HUES6 (cell line): ENCODE data around the gene SLC13A2.

Experiments used
- H3K27ac ChIP-seq: 2 replicates; pipeline ENCODE4 v1.7.0; 2013; ENCODE audit warnings: low read depth, mild to moderate bottlenecking, low read length, inconsistent platforms
- H3K27me3 ChIP-seq: 2 replicates; pipeline ENCODE4 v1.6.1; 2013; ENCODE audit warnings: low read length; ENCODE audit not compliant: control insufficient read depth, insufficient read depth
- H3K36me3 ChIP-seq: 2 replicates; pipeline ENCODE4 v1.6.1; 2013; ENCODE audit warnings: low read length; ENCODE audit not compliant: control insufficient read depth, insufficient read depth
- H3K4me1 ChIP-seq: 2 replicates; pipeline ENCODE4 v1.6.1; 2013; ENCODE audit warnings: low read length; ENCODE audit not compliant: control insufficient read depth, insufficient read depth
- H3K4me3 ChIP-seq: 2 replicates; pipeline ENCODE4 v1.5.1; 2013; ENCODE audit warnings: low read depth, low read length
- H3K9ac ChIP-seq: one replicate; pipeline ENCODE4 v1.6.1; 2013; ENCODE audit warnings: mild to moderate bottlenecking, low read length
- H3K9me3 ChIP-seq: 2 replicates; pipeline ENCODE4 v1.6.1; 2013; ENCODE audit warnings: low read depth, low read length; ENCODE audit not compliant: control insufficient read depth, insufficient read depth

SLC13A2 gene

DNA sequence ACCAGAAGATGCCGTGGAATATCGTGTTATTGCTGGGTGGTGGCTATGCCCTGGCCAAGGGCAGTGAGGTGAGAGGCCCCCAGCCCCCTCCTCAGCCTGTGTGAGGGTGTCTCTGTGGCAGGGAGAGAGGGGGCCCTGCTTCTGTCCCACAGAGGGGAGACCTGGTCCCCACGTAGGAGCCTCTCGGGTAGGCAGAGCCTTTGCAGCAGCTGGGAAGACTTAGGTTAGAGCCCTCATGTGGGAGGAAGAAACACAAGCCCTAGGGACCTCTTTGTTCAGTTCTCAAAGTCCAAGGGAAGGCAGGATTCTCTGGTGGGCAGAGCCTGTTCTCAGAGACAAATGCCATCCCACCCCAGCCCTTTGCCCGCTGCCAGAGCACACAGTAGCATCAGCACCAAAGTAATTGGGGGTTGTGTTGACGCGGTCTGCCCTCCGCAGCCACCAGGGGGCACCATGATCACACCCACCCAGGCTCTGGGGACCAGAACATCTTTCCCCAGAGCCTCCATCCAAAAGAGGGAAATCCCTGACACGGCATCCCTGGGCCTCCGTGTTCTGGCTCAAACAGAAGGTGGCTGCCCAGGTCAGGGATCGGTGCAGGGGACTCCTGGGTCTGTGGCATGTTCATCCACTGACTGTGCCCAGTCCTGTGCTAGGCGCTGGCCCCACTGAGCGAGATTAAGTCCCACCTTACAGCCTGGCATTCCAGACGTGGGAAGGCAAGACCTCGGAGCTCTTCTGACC is 21.2 kb downstream of the SLC13A2 start:
- H3K36me3 ChIP-seq, result no peaks in the 10 kb centered on the region
- no peaks in the 10 kb centered on the region; the same call in 1 of the 2 replicates for H3K27me3 ChIP-seq
- no peaks in the 10 kb centered on the region; the same call in 1 of the 2 replicates for H3K9me3 ChIP-seq
- H3K27ac ChIP-seq, result no peak overlapping the region
- H3K4me1 ChIP-seq, result peaks cover 4% of the 10 kb centered on the region; the same call in 1 of the 2 replicates
- H3K9ac ChIP-seq, result no peak overlapping the region
- H3K4me3 ChIP-seq, result no peak overlapping the region

DNA sequence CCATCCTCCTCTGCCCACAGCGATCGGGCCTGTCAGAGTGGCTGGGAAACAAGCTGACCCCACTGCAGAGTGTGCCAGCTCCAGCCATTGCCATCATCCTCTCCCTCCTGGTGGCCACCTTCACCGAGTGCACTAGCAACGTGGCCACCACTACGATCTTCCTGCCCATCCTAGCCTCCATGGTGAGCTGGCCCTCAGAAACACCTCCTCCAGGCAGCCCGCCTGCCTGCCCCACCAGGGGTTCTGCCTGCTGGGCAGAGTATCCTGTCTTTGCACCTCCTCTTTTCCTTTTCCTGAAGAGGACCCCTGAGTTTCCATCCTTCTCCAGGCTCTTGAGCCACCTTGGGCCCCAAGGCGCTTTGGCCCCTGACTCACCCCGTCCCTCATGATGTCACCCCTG is 22.2 kb downstream of the SLC13A2 start:
- H3K27ac ChIP-seq, result no peak overlapping the region
- H3K4me1 ChIP-seq, result peaks cover 8% of the 10 kb centered on the region
- H3K36me3 ChIP-seq, result no peaks in the 10 kb centered on the region
- H3K4me3 ChIP-seq, result no peak overlapping the region
- no peaks in the 10 kb centered on the region; the same call in 1 of the 2 replicates for H3K27me3 ChIP-seq
- H3K9ac ChIP-seq, result no peak overlapping the region
- H3K9me3 ChIP-seq, result no peaks in the 10 kb centered on the region; the same call in 1 of the 2 replicates

DNA sequence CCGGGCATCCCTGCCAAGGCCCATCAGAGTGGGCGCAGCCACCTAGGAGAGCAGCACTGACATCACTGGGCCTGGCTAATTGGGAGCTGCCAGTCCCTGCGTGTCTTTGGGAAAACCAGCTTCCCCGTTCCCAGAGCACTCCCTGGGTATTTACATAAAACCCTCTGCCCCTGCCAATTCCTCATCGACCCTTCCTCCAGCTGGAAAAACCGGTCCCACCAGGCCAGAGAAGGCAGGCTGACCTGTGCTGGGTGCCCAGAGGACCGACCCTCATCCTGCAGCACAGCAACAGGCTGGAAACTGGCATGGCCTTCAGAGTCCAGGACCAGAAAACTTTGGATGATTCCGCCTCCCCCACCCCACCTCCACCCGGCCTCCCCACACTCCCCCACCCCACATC is 24.5 kb downstream of the SLC13A2 start:
- Histone ChIP-seq H3K9me3 (no peaks in the 10 kb centered on the region), H3K36me3 (no peaks in the 10 kb centered on the region), H3K27ac (no peak overlapping the region), H3K4me3 (no peak overlapping the region), H3K27me3 (no peaks in the 10 kb centered on the region; the same call in 1 of the 2 replicates), H3K9ac (no peak overlapping the region), H3K4me1 (peaks cover 21% of the 10 kb centered on the region)

DNA sequence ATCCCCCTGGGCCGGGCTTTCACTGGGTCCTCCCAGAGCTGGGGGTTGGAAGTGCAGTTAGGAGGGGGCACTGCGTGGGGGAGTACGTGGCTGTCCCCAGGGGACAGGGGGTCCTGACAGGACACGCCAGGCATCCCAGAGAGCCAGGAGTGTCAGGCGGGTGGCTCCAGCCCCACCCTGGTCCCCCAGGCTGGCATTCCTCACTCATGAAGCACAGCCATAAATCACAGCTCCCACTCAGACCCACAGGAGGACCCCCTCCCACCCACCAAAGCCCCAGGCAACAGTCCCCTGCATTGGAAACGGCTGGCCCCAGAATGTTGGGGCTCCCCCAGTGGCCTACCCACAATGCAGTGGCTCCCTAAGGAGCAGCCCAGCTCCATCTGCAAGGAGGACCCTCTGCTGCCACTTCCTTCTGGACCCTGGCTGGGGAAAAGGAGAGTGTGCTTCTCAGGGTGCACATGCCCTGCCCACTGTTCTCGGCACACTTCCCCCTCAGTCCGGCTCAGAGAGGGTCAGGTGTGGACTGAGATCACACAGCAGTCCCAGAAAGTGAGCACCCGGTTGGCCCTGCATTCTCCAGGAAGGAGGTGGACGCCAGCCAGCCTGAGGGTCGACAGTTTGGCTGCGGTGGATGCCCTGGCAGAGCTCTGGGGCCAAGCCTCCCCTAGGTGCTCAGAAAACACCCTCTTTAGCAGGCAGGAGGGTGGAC is 25.4 kb downstream of the SLC13A2 start:
- no peaks in the 10 kb centered on the region for H3K27me3 ChIP-seq
- H3K9me3 ChIP-seq, result no peaks in the 10 kb centered on the region
- no peak overlapping the region for H3K27ac ChIP-seq
- no peak overlapping the region for H3K9ac ChIP-seq
- H3K4me1 ChIP-seq, result peaks cover 21% of the 10 kb centered on the region
- H3K36me3 ChIP-seq, result no peaks in the 10 kb centered on the region
- no peak overlapping the region for H3K4me3 ChIP-seq

DNA sequence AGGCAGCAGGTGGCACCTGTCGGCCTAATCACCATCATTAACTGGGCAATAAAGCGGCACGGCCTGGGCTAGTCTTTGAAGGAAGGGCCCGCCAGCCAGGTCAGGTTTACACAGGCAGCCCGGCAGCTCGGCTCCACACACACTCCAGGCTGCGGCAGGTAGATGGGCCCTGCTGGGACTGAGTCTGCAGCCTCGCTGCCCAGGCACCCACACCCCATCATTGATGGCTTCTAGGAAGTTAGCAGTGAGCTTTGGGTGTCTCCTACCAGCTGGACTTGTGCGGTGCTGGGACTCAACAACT is 25.9 kb downstream of the SLC13A2 start:
- Histone ChIP-seq H3K4me1 (peaks cover 21% of the 10 kb centered on the region), H3K9ac (no peak overlapping the region), H3K36me3 (no peaks in the 10 kb centered on the region), H3K27me3 (no peaks in the 10 kb centered on the region), H3K27ac (no peak overlapping the region), H3K4me3 (no peak overlapping the region), H3K9me3 (no peaks in the 10 kb centered on the region)

DNA sequence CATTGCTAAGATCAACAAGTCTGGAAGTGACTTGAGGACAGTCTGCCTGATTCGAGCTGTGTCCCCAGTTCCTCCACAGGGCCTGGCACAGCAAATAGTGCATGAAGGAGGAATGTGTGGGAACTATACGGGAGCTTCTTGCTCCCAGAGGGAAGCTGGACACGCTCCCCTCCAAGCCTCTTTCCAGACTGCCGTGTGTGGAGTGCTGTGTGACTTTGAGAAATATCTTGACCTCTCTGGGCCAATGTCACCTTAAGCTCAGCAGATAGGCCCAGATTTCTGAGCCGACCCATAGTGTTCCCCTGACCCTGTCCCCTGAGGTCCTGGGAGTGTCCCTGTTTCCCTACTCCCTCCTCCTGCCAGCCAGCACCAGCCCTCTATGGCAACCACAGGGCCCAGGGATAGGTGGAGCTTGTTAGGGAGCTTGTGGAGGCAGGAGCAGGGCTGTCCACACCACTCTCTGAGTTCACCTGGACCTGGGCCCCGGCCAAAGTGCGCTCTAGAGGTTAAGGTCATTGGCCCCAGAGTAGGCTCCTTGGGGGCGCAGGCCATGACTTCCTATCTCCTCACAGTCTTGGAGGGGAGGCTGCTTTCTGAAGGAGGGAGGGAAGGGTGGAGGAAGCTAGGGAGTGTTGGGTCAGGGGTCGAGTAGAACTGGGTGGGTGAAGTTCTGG is 26.4 kb downstream of the SLC13A2 start:
- no peaks in the 10 kb centered on the region for H3K36me3 ChIP-seq
- no peaks in the 10 kb centered on the region for H3K9me3 ChIP-seq
- peaks cover 21% of the 10 kb centered on the region for H3K4me1 ChIP-seq
- no peak overlapping the region for H3K9ac ChIP-seq
- no peaks in the 10 kb centered on the region for H3K27me3 ChIP-seq
- H3K27ac ChIP-seq, result no peak overlapping the region
- H3K4me3 ChIP-seq, result no peak overlapping the region

DNA sequence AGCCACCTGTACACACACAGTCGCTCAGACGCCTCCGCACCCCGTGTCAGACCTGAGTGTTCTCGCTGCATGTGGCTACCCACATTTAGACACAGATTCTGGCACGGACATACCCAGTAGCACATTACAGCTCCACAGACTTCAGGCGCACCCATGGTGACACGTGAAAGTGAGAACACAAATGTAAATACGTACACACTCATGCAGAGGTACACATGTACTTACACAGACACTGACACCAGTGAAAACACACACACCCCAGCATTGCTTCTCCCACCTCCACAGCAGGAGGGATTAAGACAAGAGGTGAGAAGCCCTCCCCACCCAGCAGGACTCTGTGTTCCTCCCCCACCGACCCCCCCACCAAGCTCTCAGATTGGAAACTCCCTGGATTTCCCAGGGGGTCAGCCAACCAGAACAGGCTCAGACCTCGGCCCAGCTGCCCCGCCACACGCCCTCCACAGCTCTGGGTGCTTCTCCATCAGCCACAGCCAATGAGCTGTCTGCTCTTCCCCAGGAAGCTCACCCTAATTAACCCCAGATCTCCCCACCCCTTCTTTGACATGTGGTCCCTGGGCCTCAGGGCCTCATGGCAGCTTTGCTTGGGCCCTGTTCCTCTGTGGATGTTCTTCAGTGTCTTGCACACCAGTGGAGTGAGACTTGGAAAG is 27.4 kb downstream of the SLC13A2 start:
- Histone ChIP-seq H3K4me1 (peaks cover 21% of the 10 kb centered on the region), H3K4me3 (no peak overlapping the region), H3K36me3 (no peaks in the 10 kb centered on the region), H3K9me3 (no peaks in the 10 kb centered on the region), H3K27me3 (no peaks in the 10 kb centered on the region), H3K9ac (no peak overlapping the region), H3K27ac (no peak overlapping the region)

DNA sequence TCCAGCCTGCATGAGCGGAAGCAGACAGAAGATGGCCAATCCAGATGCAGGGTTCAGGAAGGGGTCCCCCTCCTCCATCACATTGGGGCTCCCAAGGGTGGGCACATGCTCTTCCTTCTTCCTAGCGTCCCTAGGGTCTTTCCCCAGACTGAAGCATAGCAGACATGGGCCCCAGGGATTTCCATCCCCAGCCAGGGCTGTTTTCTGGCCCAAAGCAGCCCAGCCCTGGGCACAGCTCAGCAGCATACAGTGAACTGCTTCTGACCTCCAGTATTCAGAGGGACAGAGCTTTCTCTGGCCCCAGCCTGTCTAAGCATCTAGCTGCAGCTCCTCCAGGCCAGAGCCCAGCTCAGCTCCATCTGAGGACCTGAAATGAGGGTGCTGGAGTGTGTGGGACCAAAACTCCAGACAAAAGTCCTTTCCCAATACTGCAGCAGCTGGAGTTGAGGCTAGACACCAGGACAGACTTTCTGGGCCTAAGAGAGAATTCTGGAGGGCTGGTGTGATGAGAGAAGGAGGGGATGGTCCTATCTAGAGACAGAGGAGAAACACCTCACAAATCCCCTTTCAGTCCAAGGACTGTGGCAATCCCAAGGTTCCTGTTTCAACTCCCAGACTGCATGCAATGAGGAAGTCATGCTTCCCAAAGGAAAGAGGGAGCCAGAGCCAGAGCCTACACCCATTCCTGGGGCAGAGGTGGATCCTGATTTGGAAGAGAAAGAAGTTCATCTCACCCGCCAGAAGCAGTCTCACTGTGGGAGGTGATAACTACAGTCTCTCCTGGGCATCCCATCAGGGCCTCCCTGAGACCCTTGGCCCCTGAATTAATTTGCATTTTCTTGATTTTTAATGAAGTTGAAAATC is 28.2 kb downstream of the SLC13A2 start:
- H3K36me3 ChIP-seq, result no peaks in the 10 kb centered on the region
- peaks cover 21% of the 10 kb centered on the region for H3K4me1 ChIP-seq
- H3K27me3 ChIP-seq, result no peaks in the 10 kb centered on the region
- H3K9ac ChIP-seq, result no peak overlapping the region
- no peaks in the 10 kb centered on the region for H3K9me3 ChIP-seq
- H3K27ac ChIP-seq, result no peak overlapping the region
- no peak overlapping the region for H3K4me3 ChIP-seq

DNA sequence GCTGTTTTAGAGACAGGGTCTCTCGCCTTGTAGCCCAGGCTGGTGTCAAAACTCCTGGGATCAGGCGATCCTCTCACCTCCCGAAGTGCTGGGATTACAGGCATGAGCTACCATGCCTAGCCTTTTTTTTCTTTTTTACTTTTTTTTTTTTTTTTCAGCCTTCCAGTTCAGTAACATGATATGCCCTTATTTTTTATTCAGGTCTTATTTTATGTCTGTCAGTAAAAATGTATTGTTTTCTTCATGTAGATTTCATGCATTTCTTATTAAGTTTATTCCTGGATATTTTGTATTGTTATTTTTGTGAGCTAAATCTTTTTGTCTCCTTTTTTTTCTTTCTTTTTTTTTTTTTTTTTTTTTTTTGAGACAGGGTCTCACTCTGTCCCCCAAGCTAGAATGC is 30.0 kb downstream of the SLC13A2 start:
- no peak overlapping the region for H3K9ac ChIP-seq
- H3K36me3 ChIP-seq, result no peaks in the 10 kb centered on the region
- H3K27ac ChIP-seq, result no peak overlapping the region
- H3K27me3 ChIP-seq, result peaks cover 4% of the 10 kb centered on the region
- H3K4me3 ChIP-seq, result no peak overlapping the region
- H3K9me3 ChIP-seq, result no peaks in the 10 kb centered on the region
- peaks cover 26% of the 10 kb centered on the region for H3K4me1 ChIP-seq

DNA sequence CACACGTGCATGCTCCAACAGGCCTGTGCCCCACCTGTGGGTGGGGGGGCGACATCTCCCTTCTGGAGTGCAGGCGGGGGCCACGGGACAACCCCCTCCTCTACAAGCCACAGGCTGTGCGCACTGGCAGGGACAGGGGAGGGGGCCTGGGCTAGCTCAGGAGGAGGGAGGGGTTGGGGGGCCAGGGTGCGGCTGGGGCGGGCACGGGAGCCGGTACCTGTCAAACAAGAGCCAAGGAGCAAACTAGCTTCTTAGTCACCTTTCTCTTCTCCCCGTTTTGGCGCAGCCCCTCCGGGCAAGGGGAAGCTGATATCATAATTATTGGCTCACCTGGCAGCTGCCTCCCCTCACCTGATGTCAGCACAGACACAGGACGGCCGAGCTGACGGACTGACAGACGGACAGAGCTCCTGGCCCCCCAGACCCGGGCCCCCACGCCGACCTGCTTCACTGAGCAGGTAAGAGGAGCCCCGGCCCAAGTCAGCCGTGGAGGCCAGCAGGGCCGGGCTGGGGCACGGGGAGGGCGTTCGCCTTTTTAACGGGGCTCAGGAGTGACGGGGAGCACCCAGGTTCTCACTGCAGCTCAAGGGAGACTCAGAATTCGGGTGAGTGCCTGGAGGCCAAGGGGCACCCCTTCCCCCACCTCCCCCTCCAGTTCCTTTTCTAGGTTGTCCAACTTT is 32.7 kb downstream of the SLC13A2 start, which contains the start of gene FOXN1:
TSS of gene FOXN1 (plus strand) at position 363 of the 680 bp plus-strand sequence. CDS start 17,622 bp downstream, outside the sequence.
- peaks cover 5% of the 10 kb centered on the region for H3K27me3 ChIP-seq
- no peaks in the 10 kb centered on the region for H3K9me3 ChIP-seq
- no peak within 1 kb of the TSS for H3K4me3 ChIP-seq
- no peak within 1 kb of the TSS for H3K27ac ChIP-seq
- peaks cover 16% of the 10 kb centered on the region for H3K4me1 ChIP-seq
- H3K36me3 ChIP-seq, result no peaks in the 10 kb centered on the region
- H3K9ac ChIP-seq, result no peak within 1 kb of the TSS
